CD4-positive, alpha-beta T cell treated with Interleukin-12 subunit alpha and Interleukin-12 subunit beta, for 1 hour (primary cell): ENCODE results near the gene OR4C12.
"Not testable (repeated sequence)": the region's sequence is repeated elsewhere in the genome, so short reads cannot be mapped to it uniquely, and the experiment has no call there.

ENCODE experiments used
- DNase-seq: peaks from one replicate; pipeline ENCODE4 v3.0.0-alpha.2; 2020

Gene OR4C12

DNA sequence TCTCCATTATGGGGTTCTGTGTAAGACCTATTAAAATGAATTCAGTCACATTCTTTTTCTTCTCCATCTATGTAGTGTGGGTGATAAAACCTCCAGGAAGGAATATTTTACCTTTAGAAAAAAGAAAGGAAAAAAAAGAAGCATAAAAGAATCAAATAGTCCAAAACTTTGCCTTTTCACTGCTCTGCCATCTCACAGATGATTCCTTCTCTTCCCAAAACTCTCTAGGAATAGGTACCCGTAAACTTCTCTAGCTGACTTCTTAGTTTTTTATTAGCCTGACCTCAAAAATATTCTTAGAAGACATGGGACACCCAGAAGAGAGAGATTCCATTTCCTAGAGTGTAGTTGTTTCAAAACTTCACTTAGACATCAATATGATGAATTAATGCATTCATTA is at the start of gene OR4C12:
TSS of gene OR4C12 (minus strand) at position 101 of the 400 bp plus-strand sequence. CDS start at position 67, 34 bp downstream.
- not testable (repeated sequence) for DNase-seq

DNA sequence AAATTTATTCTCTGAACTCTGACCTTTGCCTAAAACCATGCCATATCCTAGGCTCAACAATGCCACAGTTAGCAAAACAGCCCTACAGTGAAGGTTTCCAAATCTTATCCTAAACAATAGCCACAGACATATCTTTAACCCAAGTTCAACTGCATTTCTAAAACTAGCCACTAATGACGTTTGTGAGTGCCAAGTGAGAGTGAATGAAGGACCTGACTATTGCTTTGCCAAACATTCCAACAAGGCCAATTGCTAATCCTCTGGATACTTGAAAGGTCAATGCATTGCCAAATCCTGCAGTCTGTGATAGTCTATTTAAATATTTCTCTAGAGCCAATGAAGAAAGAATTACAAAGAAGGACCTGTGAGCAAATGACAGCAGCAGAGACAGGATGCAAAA is 47.9 kb upstream of the OR4C12 start:
- DNase-seq: no peak

DNA sequence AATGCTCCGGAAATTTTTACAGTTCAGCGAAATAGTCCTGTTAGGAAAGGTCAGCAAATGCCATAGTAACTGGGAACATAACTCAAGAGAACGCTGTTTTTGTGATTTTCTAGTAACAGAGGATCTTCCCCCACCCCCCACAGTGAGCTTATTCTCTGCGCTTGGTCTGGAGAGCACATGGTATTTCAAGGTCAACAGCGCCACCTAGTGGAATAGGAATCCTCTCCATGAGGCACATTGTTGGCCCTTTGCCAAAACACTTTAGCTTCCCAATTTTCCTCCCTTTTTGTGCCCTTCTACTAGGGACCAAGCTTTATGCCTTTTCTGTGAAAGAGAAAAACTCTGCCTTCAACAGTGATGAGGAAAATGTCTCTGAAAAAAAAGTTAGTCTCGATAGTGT is 13.2 kb upstream of the OR4C12 start:
- DNase-seq: peak; percentile 34

DNA sequence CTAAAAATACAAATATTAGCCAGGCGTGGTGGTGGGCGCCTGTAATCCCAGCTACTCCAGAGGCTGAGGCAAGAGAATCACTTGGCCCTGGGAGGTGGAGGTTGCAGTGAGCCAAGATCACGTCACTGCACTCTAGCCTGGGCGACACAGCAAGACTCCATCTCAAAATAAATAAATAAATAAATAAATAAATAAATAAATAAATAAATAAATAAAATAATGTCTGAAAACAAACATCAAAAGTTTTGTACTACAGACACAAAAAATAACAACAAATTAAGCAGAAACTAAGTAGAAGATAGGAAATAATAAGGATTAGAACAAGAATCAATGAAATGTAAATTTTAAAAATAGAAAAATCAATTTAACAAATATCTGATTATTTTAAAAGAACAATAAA is 8.9 kb downstream of the OR4C12 start:
- DNase-seq: not testable (repeated sequence)

DNA sequence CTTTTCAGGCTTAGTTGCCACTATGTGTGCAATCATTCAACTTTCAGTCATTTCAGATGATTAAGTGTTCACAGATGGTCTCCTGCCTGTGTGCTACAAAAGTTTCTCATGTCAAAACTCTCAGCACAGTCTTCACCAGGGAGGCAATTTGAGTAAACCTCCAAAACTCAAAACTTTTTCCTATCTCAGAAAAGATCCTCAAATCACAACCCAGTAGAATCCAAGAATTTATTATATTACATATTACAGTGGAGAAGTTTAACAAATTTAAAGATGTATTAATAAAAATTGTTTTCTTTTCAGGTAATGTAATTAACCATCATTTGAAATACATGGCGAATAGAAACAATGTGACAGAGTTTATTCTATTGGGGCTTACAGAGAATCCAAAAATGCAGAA is 30.2 kb downstream of the OR4C12 start, which contains the start of gene OR4C13:
TSS of gene OR4C13 (plus strand) at position 301 of the 400 bp plus-strand sequence. CDS start at position 333, 32 bp downstream.
- no peak for DNase-seq

DNA sequence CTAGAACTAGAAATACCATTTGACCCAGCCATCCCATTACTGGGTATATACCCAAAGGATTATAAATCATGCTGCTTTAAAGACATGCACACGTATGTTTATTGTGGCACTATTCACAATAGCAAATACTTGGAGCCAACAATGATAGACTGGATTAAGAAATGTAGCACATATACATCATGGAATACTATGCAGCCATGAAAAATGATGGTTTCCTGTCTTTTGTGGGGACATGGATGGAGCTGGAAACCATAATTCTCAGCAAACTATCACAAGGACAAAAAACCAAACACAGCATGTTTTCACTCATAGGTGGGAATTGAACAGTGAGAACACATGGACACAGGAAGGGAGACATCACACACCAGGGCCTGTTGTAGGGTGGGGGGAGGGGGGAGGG is 33.6 kb downstream of the OR4C12 start:
- not testable (repeated sequence) for DNase-seq
